ENCODE results near the gene ADAMTS2.

Gene ADAMTS2

DNA sequence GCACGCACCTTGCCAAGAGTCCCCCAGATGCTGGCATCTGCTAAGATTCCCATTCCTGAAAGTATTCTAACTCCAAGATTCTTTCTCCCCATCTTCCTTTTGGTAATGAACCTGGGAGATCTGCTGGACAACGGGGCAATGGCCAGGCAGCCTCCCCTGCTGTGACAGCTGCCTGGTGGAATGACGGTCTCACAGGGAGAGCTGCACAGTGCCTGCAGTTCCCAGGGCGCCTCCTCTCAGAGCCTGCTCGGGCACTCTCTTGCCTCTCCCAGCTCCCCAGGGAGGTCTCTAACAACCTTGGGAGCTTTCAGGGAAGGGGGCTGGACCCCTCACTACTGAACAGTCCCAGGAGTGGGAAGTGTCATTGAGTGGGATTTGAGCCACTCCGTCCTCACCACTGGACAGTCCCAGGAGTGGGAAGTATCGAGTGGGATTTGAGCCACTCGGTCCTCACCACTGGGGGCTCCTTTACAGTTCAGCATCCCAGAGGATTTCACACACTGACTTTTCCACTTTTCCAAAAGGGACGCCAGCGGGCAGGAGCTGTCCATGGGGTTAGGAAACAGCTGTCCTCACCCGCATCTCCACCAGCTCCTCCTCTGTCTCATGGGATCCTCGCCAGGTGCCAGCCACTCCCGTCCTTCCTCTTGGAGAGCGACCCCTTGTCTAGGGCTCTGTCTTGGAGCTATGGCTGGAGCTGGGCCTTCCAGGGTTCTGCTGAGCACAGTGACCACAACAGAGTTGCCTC lies 65.7 kb downstream of the ADAMTS2 start:
- no peak overlapping the region for H3K27ac ChIP-seq
- TF ChIP-seq ZFX (IDR thresholded peaks at IDR 0.05): no peak
- TF ChIP-seq, protein P1, sequence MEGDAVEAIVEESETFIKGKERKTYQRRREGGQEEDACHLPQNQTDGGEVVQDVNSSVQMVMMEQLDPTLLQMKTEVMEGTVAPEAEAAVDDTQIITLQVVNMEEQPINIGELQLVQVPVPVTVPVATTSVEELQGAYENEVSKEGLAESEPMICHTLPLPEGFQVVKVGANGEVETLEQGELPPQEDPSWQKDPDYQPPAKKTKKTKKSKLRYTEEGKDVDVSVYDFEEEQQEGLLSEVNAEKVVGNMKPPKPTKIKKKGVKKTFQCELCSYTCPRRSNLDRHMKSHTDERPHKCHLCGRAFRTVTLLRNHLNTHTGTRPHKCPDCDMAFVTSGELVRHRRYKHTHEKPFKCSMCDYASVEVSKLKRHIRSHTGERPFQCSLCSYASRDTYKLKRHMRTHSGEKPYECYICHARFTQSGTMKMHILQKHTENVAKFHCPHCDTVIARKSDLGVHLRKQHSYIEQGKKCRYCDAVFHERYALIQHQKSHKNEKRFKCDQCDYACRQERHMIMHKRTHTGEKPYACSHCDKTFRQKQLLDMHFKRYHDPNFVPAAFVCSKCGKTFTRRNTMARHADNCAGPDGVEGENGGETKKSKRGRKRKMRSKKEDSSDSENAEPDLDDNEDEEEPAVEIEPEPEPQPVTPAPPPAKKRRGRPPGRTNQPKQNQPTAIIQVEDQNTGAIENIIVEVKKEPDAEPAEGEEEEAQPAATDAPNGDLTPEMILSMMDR (conservative IDR thresholded peaks at IDR 0.05): no peak

DNA sequence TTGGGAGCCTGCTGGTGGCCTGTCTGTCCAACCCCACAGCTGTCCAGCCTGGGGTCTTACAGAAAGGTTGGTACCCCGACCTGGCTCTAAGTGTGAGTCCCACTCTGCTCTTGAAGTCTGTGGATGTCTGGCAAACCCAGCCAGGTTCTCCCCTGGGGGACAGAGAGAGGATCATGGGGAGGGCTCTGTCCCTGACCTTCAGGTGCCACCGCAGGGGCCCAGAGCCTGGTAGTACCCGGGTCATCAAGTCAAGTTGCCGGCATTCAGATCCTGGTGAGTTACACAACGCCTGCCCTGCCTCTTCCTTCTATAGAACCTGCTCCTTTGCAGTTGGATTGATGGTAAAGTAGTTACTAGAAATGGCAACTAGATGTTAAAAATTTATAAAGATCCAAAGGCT lies 66.7 kb downstream of the ADAMTS2 start:
- TF ChIP-seq, protein P1 (conservative IDR thresholded peaks at IDR 0.05): no peak
- no peak for TF ChIP-seq ZFX (IDR thresholded peaks at IDR 0.05)
- no peak overlapping the region for H3K27ac ChIP-seq

- TF ChIP-seq ZFX (IDR thresholded peaks at IDR 0.05): no peak
- TF ChIP-seq, protein P1 (conservative IDR thresholded peaks at IDR 0.05): no peak
- no peak overlapping the region for H3K27ac ChIP-seq
Measured at GRCh38 chr5:179278119-179278518, 67.1 kb downstream of the ADAMTS2 start.

GRCh38 chr5:179276838-179277395 lies 68.3 kb downstream of the ADAMTS2 start:
- no peak for TF ChIP-seq ZFX (IDR thresholded peaks at IDR 0.05)
- TF ChIP-seq, protein P1 (conservative IDR thresholded peaks at IDR 0.05): no peak; the same call in 1 of the 2 replicates
- no peak overlapping the region for H3K27ac ChIP-seq

- no peak overlapping the region for H3K27ac ChIP-seq
- TF ChIP-seq, protein P1 (conservative IDR thresholded peaks at IDR 0.05): no peak
Measured at GRCh38 chr5:179275941-179276837, 69.1 kb downstream of the ADAMTS2 start.

- no peak for TF ChIP-seq ZFX (IDR thresholded peaks at IDR 0.05)
- TF ChIP-seq, protein P1 (conservative IDR thresholded peaks at IDR 0.05): no peak
Measured at GRCh38 chr5:179275381-179275878, 69.8 kb downstream of the ADAMTS2 start.

More at GRCh38 chr5:179275381-179275878, 69.8 kb downstream of the ADAMTS2 start:
- H3K27ac ChIP-seq: no peak overlapping the region
